OCI-M1 (cell line): ENCODE results near the gene ZNF689.
"Not testable (repeated sequence)": the region's sequence is repeated elsewhere in the genome, so short reads cannot be mapped to it uniquely, and the experiment has no call there.

Experiments
- DNase-seq: peaks from one replicate; lab custom pipeline; 2025; lab: John Stamatoyannopoulos, UW

Gene ZNF689

GRCh38 chr16:30600215-30600614 is 10.0 kb downstream of the ZNF689 start:
- DNase-seq, result no peak

- DNase-seq, result no peak
Observed at GRCh38 chr16:30592871-30593270, 17.3 kb downstream of the ZNF689 start.

- DNase-seq, result not testable (repeated sequence)
Observed at GRCh38 chr16:30590869-30591268, 19.3 kb downstream of the ZNF689 start.

- not testable (repeated sequence) for DNase-seq
Observed at GRCh38 chr16:30589582-30589981, 20.6 kb downstream of the ZNF689 start.

- no peak for DNase-seq
Observed at GRCh38 chr16:30588651-30589050, 21.5 kb downstream of the ZNF689 start.

- peak; percentile 99 for DNase-seq
Observed at GRCh38 chr16:30585400-30586191, 24.6 kb downstream of the ZNF689 start, which contains the start of gene ZNF785. Gene ZNF785 (minus strand): TSS chr16:30585697. CDS start chr16:30585611, 86 bp downstream.

GRCh38 chr16:30585022-30585399 is 25.2 kb downstream of the ZNF689 start:
- DNase-seq, result peak; percentile 63

GRCh38 chr16:30582611-30583340 is 27.4 kb downstream of the ZNF689 start:
- no peak for DNase-seq

- no peak for DNase-seq
Observed at GRCh38 chr16:30581457-30581856, 28.7 kb downstream of the ZNF689 start.

- no peak for DNase-seq
Observed at GRCh38 chr16:30574678-30575077, 35.5 kb downstream of the ZNF689 start.

- peak; percentile 99 for DNase-seq
Observed at GRCh38 chr16:30571445-30572322, 38.5 kb downstream of the ZNF689 start, which contains the start of gene ZNF688. Gene ZNF688 (minus strand): TSS chr16:30571714. CDS start chr16:30571629, 85 bp downstream.

GRCh38 chr16:30570636-30571444 is 39.3 kb downstream of the ZNF689 start:
- DNase-seq, result no peak

GRCh38 chr16:30569746-30570635 is 40.2 kb downstream of the ZNF689 start:
- DNase-seq, result no peak

- DNase-seq, result no peak
Observed at GRCh38 chr16:30569281-30569680, 40.9 kb downstream of the ZNF689 start.

- peak; percentile 86 for DNase-seq
Observed at GRCh38 chr16:30567991-30568638, 42.1 kb downstream of the ZNF689 start.

GRCh38 chr16:30567160-30567990 is 42.8 kb downstream of the ZNF689 start:
- DNase-seq, result no peak

- DNase-seq, result no peak
Observed at GRCh38 chr16:30566531-30566930, 43.7 kb downstream of the ZNF689 start.

- no peak for DNase-seq
Observed at GRCh38 chr16:30565984-30566383, 44.2 kb downstream of the ZNF689 start.

GRCh38 chr16:30565526-30565925 is 44.7 kb downstream of the ZNF689 start:
- DNase-seq, result no peak
